Effector memory CD8-positive, alpha-beta T cell (primary cell): ENCODE measurements around the gene GUCY2D.

Experiments
- ATAC-seq: fragments of 150-1000 bp; cut with Tn5 transposase; replicated peaks from 2 replicates; pipeline ENCODE4 v1.10.0; 2021; ENCODE audit warnings: mild to moderate bottlenecking, moderate library complexity
- DNase-seq, 3 experiments: peaks; one replicate each; pipeline ENCODE4 v3.0.0; 2021
- H3K27ac Mint-ChIP-seq, 2 donors: one replicate each; pipeline ENCODE4 v1.8.0; 2022; ENCODE audit warnings: mild to moderate bottlenecking in 2 of 2, mixed read lengths in 2 of 2, moderate library complexity in 2 of 2
- H3K27me3 Mint-ChIP-seq, 2 donors: one replicate each; pipeline ENCODE4 v1.8.0; 2022; ENCODE audit warnings: mixed read lengths in 2 of 2
- H3K36me3 Mint-ChIP-seq: one replicate; pipeline ENCODE4 v1.8.0; 2022; ENCODE audit warnings: mild to moderate bottlenecking, moderate library complexity, mixed read lengths; ENCODE audit not compliant: insufficient read depth
- H3K4me1 Mint-ChIP-seq, 2 donors: one replicate each; pipeline ENCODE4 v1.8.0; 2022; ENCODE audit warnings: low read depth in 2 of 2, mixed read lengths in 2 of 2
- H3K4me3 Mint-ChIP-seq, 2 donors: one replicate each; pipeline ENCODE4 v1.8.0; 2022; ENCODE audit warnings: mild to moderate bottlenecking in 2 of 2, mixed read lengths in 2 of 2, moderate library complexity in 2 of 2
- H3K9me3 Mint-ChIP-seq, 2 donors: one replicate each; pipeline ENCODE4 v1.8.0; 2022; ENCODE audit warnings: mixed read lengths in 2 of 2

GUCY2D gene

DNA sequence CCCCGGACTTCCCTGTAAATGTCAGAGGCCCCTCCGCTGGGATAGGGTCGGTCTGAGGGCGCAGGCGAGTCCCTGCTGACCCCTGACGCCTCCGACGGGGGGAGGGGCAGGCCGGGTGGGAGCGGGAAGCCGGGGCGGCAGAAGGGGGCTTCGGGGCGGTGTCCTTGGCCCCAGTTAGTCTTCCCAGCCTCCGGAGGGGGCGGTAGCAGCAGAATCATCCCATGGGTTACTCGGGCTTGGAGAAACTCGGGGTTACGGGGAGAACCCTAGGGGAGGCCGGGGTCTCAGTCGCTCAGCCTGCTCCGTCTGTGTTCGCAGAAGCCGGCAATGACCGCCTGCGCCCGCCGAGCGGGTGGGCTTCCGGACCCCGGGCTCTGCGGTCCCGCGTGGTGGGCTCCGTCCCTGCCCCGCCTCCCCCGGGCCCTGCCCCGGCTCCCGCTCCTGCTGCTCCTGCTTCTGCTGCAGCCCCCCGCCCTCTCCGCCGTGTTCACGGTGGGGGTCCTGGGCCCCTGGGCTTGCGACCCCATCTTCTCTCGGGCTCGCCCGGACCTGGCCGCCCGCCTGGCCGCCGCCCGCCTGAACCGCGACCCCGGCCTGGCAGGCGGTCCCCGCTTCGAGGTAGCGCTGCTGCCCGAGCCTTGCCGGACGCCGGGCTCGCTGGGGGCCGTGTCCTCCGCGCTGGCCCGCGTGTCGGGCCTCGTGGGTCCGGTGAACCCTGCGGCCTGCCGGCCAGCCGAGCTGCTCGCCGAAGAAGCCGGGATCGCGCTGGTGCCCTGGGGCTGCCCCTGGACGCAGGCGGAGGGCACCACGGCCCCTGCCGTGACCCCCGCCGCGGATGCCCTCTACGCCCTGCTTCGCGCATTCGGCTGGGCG is 542 bp downstream of the GUCY2D start:
- H3K27ac Mint-ChIP-seq, result no peak overlapping the region
- no peaks in the 10 kb centered on the region for H3K9me3 Mint-ChIP-seq
- ATAC-seq, result peak; percentile 19
- peak overlapping the region in 1 of 2 donors; percentile 67 for H3K4me3 Mint-ChIP-seq
- no peak for DNase-seq
- H3K27me3 Mint-ChIP-seq, result peaks cover 61 to 85% of the 10 kb centered on the region in 2 donors
- peaks cover 7 to 9% of the 10 kb centered on the region in 2 donors for H3K4me1 Mint-ChIP-seq
- no peaks in the 10 kb centered on the region for H3K36me3 Mint-ChIP-seq

DNA sequence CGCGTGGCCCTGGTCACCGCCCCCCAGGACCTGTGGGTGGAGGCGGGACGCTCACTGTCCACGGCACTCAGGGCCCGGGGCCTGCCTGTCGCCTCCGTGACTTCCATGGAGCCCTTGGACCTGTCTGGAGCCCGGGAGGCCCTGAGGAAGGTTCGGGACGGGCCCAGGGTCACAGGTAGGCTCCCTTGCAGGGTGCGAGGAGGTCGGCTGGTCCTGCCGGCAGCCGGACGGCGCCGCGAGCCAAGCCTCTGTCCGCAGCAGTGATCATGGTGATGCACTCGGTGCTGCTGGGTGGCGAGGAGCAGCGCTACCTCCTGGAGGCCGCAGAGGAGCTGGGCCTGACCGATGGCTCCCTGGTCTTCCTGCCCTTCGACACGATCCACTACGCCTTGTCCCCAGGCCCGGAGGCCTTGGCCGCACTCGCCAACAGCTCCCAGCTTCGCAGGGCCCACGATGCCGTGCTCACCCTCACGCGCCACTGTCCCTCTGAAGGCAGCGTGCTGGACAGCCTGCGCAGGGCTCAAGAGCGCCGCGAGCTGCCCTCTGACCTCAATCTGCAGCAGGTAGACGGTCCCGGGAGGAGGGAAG is 1.3 kb downstream of the GUCY2D start:
- Mint-ChIP-seq H3K36me3 (no peaks in the 10 kb centered on the region), H3K27ac (no peak overlapping the region), H3K9me3 (no peaks in the 10 kb centered on the region), H3K27me3 (peaks cover 58 to 80% of the 10 kb centered on the region in 2 donors), H3K4me3 (no peak overlapping the region), H3K4me1 (peaks cover 7 to 9% of the 10 kb centered on the region in 2 donors)
- DNase-seq, result no peak
- ATAC-seq, result no peak

DNA sequence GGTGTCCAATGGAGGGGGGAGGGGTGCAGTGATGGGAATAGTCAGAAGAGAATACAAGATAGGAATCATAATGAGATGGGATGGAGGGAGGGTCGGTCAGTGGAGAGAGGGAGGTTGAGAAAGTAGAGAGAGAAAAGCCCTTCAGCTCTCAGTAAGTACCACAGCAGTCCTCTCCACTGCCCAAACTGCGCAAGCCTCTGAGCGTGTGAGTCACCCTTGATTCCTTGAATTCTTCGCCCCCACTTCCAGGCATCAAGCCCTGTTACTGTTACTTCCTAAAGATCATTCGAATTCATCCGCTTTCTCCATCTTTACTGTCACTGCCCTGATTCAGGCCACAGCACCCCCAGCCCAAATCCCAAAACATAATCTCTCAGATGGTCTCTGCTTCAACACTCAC is 2.5 kb downstream of the GUCY2D start:
- Mint-ChIP-seq H3K27me3 (peaks cover 53 to 73% of the 10 kb centered on the region in 2 donors), H3K36me3 (no peaks in the 10 kb centered on the region), H3K27ac (no peak overlapping the region), H3K9me3 (no peaks in the 10 kb centered on the region), H3K4me1 (peaks cover 7 to 9% of the 10 kb centered on the region in 2 donors), H3K4me3 (no peak overlapping the region)
- DNase-seq (no peak), ATAC-seq (no peak)

DNA sequence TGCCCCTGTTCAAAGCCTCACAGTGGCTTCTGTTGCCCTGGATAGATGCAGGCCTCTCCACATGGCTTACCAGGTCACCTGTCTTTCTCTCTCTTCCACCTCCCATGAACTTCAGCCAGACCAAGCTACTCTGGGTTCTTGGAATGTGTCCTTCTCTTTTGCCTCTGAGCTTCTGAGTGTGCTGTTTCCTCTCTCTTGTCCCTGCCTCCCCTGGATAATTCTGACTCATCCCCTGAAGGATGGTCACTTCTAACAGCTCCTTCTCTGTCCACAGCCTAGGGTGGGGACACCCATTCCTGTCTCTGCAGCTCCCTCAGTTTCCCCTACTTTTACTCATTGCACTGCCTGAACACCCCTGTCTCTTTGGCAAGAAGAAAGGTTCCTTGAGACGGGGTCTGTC is 2.9 kb downstream of the GUCY2D start:
- Mint-ChIP-seq H3K27me3 (peaks cover 50 to 68% of the 10 kb centered on the region in 2 donors), H3K4me3 (no peak overlapping the region), H3K36me3 (no peaks in the 10 kb centered on the region), H3K4me1 (peaks cover 7 to 9% of the 10 kb centered on the region in 2 donors), H3K9me3 (no peaks in the 10 kb centered on the region), H3K27ac (no peak overlapping the region)
- DNase-seq, result no peak
- no peak for ATAC-seq

DNA sequence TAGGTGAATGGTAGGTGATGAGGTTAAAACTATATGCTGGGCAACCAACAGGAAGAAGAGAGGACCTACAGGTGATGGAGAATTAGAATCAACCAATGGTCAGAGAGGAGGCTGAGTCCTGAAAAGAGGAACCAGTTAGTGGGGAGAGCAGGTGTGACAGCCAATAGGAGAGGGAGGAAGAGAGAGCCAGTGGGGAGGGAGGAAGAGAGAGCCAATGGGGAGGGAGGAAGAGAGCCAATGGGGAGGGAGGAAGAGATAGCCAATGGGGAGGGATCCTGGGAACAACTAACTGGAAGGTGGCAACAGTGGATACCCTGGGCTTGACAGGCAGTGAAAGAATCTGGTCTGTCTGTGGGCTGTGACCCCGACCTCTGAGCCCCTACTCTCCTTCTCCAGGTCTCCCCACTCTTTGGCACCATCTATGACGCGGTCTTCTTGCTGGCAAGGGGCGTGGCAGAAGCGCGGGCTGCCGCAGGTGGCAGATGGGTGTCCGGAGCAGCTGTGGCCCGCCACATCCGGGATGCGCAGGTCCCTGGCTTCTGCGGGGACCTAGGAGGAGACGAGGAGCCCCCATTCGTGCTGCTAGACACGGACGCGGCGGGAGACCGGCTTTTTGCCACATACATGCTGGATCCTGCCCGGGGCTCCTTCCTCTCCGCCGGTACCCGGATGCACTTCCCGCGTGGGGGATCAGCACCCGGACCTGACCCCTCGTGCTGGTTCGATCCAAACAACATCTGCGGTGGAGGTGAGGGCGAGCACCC is 3.7 kb downstream of the GUCY2D start:
- Mint-ChIP-seq H3K4me3 (no peak overlapping the region), H3K4me1 (peaks cover 7 to 9% of the 10 kb centered on the region in 2 donors), H3K9me3 (no peaks in the 10 kb centered on the region), H3K27ac (no peak overlapping the region), H3K36me3 (no peaks in the 10 kb centered on the region), H3K27me3 (peaks cover 42 to 60% of the 10 kb centered on the region in 2 donors)
- peak; percentile 48 for ATAC-seq
- DNase-seq, result no peak

DNA sequence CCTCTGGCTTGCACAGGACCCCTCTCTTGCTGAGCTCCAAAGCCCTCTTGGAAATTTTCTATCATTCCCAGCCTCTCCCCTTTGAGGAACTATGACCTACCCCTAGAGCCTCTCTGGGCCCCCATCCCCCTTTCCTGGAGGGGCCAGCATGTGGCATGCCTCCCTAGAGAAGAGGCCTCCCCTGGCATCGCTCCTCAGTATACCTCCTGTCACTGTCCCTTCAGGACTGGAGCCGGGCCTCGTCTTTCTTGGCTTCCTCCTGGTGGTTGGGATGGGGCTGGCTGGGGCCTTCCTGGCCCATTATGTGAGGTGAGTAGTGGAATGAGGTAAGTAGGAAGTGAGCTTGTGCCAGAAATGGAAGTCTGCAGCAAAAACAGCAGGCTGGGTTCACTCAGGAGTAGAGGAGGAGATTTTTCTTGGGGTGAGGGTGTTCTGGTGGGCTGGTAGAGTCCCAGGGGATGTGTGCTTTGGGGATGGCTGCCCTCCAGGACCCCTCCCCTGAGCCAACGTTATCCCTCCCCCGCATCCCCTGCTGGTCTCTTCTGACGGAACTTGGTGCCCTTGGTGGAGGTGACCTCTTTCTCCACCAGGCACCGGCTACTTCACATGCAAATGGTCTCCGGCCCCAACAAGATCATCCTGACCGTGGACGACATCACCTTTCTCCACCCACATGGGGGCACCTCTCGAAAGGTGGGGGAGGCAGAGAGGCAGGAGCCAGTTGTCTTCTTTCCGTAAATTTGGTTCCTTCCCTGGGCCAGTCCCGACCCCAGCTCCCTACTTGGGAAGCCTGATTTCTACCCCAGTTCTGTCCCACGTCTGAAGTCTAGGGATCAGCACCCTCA is 4.6 kb downstream of the GUCY2D start:
- DNase-seq, result no peak
- Mint-ChIP-seq H3K4me3 (peak overlapping the region in 1 of 2 donors; percentile 33), H3K27ac (no peak overlapping the region), H3K4me1 (peaks cover 4 to 6% of the 10 kb centered on the region in 2 donors), H3K27me3 (peaks cover 34 to 51% of the 10 kb centered on the region in 2 donors), H3K9me3 (no peaks in the 10 kb centered on the region), H3K36me3 (no peaks in the 10 kb centered on the region)
- no peak for ATAC-seq

DNA sequence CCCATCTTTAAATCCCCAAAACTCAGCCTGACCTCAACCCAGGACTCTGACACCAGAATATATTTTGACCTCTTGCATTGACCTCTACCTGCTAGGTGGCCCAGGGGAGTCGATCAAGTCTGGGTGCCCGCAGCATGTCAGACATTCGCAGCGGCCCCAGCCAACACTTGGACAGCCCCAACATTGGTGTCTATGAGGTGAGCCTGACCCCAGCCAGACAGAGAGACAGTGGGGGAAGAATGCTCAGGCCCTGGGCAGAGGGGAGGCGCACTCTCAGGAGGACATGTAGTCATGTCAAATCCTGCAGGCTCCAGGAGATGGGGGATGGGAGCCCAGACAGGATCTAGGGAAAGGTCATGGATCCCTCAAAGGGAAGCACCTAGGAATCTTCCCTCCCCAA is 5.4 kb downstream of the GUCY2D start:
- no peak overlapping the region for H3K4me3 Mint-ChIP-seq
- H3K9me3 Mint-ChIP-seq, result no peaks in the 10 kb centered on the region
- no peak overlapping the region for H3K27ac Mint-ChIP-seq
- DNase-seq, result no peak
- no peak for ATAC-seq
- no peaks in the 10 kb centered on the region for H3K36me3 Mint-ChIP-seq
- no peaks in the 10 kb centered on the region for H3K4me1 Mint-ChIP-seq
- peaks cover 30 to 48% of the 10 kb centered on the region in 2 donors for H3K27me3 Mint-ChIP-seq

DNA sequence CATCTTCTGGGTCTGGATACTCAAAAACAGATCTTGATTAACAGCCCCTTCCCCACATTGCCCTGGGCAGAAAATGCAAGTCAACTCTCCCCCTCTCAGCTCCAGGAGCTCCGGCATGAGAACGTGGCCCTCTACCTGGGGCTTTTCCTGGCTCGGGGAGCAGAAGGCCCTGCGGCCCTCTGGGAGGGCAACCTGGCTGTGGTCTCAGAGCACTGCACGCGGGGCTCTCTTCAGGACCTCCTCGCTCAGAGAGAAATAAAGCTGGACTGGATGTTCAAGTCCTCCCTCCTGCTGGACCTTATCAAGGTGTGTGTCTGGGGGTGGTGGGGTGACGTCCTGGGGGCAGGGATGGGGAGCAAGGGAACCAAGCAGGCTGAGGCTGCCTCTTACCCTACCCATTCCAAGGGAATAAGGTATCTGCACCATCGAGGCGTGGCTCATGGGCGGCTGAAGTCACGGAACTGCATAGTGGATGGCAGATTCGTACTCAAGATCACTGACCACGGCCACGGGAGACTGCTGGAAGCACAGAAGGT is 9.7 kb downstream of the GUCY2D start:
- H3K27ac Mint-ChIP-seq, result no peak overlapping the region
- no peaks in the 10 kb centered on the region for H3K36me3 Mint-ChIP-seq

DNA sequence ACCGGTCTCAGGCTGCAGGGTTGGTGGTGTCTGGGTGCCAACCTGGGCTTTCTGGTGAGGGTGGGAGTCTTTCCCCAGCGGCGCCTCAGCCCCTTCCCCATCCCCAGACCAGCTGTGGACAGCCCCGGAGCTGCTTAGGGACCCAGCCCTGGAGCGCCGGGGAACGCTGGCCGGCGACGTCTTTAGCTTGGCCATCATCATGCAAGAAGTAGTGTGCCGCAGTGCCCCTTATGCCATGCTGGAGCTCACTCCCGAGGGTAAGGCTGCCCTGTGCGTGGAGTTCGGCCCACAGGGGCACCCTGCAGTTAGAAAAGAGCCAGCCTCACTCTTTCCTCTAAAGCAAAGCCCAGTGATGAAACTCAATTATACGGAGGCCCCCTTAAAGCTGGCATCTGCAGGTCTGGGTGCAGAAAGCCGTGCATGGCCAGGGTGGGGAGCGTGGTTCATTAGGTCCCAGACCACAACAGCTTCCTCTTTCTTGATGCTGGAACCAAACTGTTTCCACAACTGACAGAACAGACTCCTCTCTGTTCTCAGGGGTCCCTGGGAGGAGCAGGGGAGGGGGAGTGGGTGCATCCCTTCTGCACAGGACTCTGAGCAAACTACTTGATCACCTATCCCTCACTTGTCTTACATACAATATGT is 10.7 kb downstream of the GUCY2D start:
- Mint-ChIP-seq H3K27me3 (peaks cover 19 to 44% of the 10 kb centered on the region in 2 donors), H3K27ac (no peak overlapping the region), H3K4me3 (no peak overlapping the region), H3K36me3 (no peaks in the 10 kb centered on the region), H3K4me1 (peaks cover 4 to 14% of the 10 kb centered on the region in 2 donors), H3K9me3 (no peaks in the 10 kb centered on the region)
- no peak for ATAC-seq
- DNase-seq, result no peak

More for the DNA sequence above, 9.7 kb downstream of the GUCY2D start:
- no peaks in the 10 kb centered on the region for H3K9me3 Mint-ChIP-seq
- no peak for ATAC-seq
- H3K27me3 Mint-ChIP-seq, result peaks cover 19 to 50% of the 10 kb centered on the region in 2 donors
- peaks cover 4 to 13% of the 10 kb centered on the region in 2 donors for H3K4me1 Mint-ChIP-seq
- no peak overlapping the region for H3K4me3 Mint-ChIP-seq
- DNase-seq, result no peak

DNA sequence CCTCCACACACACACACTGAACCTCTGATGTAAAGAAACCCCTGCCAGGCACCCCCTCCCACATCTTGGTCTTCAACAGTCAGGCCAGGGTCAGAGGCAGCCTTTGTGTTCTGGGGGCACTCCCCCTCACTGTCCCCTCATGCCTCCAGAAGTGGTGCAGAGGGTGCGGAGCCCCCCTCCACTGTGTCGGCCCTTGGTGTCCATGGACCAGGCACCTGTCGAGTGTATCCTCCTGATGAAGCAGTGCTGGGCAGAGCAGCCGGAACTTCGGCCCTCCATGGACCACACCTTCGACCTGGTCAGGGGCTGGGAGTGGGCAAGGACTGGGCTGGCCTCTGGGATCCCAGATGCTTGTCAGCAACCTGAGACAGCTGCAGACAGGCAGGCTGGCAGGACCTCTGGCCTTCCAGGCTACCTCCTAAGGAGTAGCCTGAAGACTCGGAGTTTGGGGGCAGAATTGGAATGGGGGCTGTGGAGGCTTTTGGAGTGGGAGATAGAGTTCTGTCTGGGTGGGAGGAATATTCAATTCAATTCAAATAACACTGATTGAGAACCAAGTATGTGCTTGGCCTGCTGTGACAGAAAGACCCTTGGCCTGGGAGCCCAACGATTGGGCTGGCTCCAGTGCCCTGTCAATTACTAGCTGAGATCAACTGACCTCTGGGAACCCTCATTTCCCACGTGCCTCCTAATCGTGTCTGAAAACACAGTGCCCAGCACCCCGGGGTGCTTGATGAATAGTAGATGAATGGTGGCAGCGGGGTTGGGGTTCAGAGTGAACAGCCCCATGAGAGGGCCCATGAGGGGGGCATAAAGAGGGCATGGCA is 11.5 kb downstream of the GUCY2D start:
- no peak overlapping the region for H3K4me3 Mint-ChIP-seq
- H3K27ac Mint-ChIP-seq, result no peak overlapping the region
- ATAC-seq (no peak), DNase-seq (no peak)
- H3K9me3 Mint-ChIP-seq, result no peaks in the 10 kb centered on the region
- H3K4me1 Mint-ChIP-seq, result peaks cover 4 to 14% of the 10 kb centered on the region in 2 donors
- H3K36me3 Mint-ChIP-seq, result no peaks in the 10 kb centered on the region
- H3K27me3 Mint-ChIP-seq, result peaks cover 19 to 47% of the 10 kb centered on the region in 2 donors

DNA sequence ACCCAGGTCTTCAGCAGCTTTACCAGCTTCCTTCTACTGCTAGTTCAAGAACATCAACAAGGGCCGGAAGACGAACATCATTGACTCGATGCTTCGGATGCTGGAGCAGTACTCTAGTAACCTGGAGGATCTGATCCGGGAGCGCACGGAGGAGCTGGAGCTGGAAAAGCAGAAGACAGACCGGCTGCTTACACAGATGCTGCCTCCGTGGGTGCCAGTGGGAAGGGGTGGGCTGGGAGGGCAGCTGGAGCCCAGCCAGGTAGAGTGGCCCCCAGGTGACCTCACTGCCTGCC is 12.1 kb downstream of the GUCY2D start:
- Mint-ChIP-seq H3K4me3 (no peak overlapping the region), H3K9me3 (no peaks in the 10 kb centered on the region), H3K4me1 (peaks cover 4 to 14% of the 10 kb centered on the region in 2 donors), H3K36me3 (no peaks in the 10 kb centered on the region), H3K27ac (no peak overlapping the region), H3K27me3 (peaks cover 24 to 52% of the 10 kb centered on the region in 2 donors)
- ATAC-seq, result no peak
- no peak for DNase-seq
